PFSK-1 (cell line): ENCODE results near the gene MCTP1.

Experiments used
- FOXP2 ChIP-seq: optimal IDR thresholded peaks from 2 replicates; pipeline ENCODE3; 2011; ENCODE audit warnings: borderline replicate concordance, control low read depth, inconsistent platforms; ENCODE audit not compliant: insufficient read depth; ENCODE audit errors: extremely low read length, extremely low read depth
- POLR2AphosphoS5 ChIP-seq: IDR thresholded peaks from 2 replicates; pipeline ENCODE4 v1.6.1; 2012; ENCODE audit warnings: low read depth, mild to moderate bottlenecking, control low read depth, low read length, moderate library complexity
- SIN3A ChIP-seq: IDR thresholded peaks from 2 replicates; pipeline ENCODE4 v1.6.1; 2012; ENCODE audit warnings: mild to moderate bottlenecking, low read length, moderate library complexity, borderline replicate concordance; ENCODE audit not compliant: insufficient read depth
- TAF1 ChIP-seq: IDR thresholded peaks from 2 replicates; pipeline ENCODE4 v1.6.1; 2012; ENCODE audit warnings: low read length, control low read depth, borderline replicate concordance; ENCODE audit not compliant: insufficient read depth
- TF ChIP-seq, protein P1 (sequence below), 2 experiments: IDR thresholded peaks; 2 replicates each; pipeline versions ENCODE4 v1.6.1 to v1.8.0; 2011 to 2012; ENCODE audit warnings: low read depth in 2 of 2, low read length in 2 of 2, control low read depth in 1 of 2, inconsistent platforms in 1 of 2, mild to moderate bottlenecking in 1 of 2, moderate library complexity in 1 of 2; ENCODE audit not compliant: insufficient read depth in 1 of 2

The MCTP1 gene

GRCh38 chr5:94736498-94736897 is 548.4 kb downstream of the MCTP1 start:
- TF ChIP-seq, protein P1, sequence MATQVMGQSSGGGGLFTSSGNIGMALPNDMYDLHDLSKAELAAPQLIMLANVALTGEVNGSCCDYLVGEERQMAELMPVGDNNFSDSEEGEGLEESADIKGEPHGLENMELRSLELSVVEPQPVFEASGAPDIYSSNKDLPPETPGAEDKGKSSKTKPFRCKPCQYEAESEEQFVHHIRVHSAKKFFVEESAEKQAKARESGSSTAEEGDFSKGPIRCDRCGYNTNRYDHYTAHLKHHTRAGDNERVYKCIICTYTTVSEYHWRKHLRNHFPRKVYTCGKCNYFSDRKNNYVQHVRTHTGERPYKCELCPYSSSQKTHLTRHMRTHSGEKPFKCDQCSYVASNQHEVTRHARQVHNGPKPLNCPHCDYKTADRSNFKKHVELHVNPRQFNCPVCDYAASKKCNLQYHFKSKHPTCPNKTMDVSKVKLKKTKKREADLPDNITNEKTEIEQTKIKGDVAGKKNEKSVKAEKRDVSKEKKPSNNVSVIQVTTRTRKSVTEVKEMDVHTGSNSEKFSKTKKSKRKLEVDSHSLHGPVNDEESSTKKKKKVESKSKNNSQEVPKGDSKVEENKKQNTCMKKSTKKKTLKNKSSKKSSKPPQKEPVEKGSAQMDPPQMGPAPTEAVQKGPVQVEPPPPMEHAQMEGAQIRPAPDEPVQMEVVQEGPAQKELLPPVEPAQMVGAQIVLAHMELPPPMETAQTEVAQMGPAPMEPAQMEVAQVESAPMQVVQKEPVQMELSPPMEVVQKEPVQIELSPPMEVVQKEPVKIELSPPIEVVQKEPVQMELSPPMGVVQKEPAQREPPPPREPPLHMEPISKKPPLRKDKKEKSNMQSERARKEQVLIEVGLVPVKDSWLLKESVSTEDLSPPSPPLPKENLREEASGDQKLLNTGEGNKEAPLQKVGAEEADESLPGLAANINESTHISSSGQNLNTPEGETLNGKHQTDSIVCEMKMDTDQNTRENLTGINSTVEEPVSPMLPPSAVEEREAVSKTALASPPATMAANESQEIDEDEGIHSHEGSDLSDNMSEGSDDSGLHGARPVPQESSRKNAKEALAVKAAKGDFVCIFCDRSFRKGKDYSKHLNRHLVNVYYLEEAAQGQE (IDR thresholded peaks at IDR 0.05; ENCODE audit: insufficient read depth in 1 of 2, low read depth in 2 of 2, low read length in 2 of 2): no peak
- no peak for TF ChIP-seq SIN3A
- no peak for TF ChIP-seq TAF1
- TF ChIP-seq FOXP2: no peak
- no peak for TF ChIP-seq POLR2AphosphoS5

DNA sequence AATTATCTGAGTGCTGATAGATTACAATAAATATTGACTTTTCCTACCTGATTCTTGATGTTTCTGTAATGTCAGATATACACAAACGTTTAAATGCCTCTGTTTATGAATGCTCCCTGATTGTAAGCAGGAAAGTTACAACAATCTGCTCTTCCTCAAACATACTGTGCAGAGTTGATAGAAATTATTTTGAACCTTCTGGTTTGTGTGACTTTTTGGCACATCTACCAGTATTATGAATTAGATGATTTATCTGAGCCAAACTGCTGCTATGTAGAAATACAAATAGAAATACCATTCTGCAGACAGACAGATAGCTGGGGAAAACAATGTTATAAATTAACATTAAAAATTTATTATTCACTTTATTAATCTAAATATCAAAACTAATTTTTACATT is 553.4 kb downstream of the MCTP1 start:
- TF ChIP-seq POLR2AphosphoS5 (no peak), SIN3A (no peak), TAF1 (no peak), FOXP2 (no peak)
- TF ChIP-seq, protein P1 (IDR thresholded peaks at IDR 0.05; ENCODE audit: insufficient read depth in 1 of 2, low read depth in 2 of 2, low read length in 2 of 2): no peak

DNA sequence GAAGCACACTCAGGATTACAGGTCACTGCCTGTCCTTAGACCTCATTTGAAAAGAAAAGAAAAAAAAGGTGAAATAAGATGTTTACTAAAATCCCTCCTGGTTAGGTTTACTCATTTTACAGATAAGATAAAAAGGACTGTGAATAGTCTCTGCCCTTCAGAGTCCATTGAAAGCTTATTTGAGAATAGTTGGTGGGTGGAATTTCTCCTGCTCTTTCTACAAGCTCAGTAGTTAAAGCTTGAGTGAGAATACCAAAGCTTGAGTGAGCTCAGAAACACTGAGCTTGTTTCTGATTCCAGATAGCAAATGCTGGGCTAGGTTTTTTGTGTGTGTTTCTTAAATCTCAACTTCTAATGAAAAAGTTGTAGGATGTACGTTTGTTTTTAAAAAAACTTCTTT is 559.8 kb downstream of the MCTP1 start:
- TF ChIP-seq FOXP2: no peak
- TF ChIP-seq POLR2AphosphoS5: no peak
- TF ChIP-seq TAF1: no peak
- TF ChIP-seq, protein P1 (IDR thresholded peaks at IDR 0.05; ENCODE audit: insufficient read depth in 1 of 2, low read depth in 2 of 2, low read length in 2 of 2): no peak
- TF ChIP-seq SIN3A: no peak

- TF ChIP-seq FOXP2: no peak
- no peak for TF ChIP-seq SIN3A
- no peak for TF ChIP-seq TAF1
- no peak for TF ChIP-seq POLR2AphosphoS5
- TF ChIP-seq, protein P1 (IDR thresholded peaks at IDR 0.05; ENCODE audit: insufficient read depth in 1 of 2, low read depth in 2 of 2, low read length in 2 of 2): no peak
Observed at GRCh38 chr5:94715768-94716167, 569.1 kb downstream of the MCTP1 start.

- TF ChIP-seq TAF1 (no peak), SIN3A (no peak), FOXP2 (no peak), POLR2AphosphoS5 (no peak)
- TF ChIP-seq, protein P1 (IDR thresholded peaks at IDR 0.05; ENCODE audit: insufficient read depth in 1 of 2, low read depth in 2 of 2, low read length in 2 of 2): no peak
Observed at GRCh38 chr5:94711785-94712184, 573.1 kb downstream of the MCTP1 start.
